ENCODE data around the gene ELMO1. TPM values are rescaled to one million over a fixed set of nuclear protein-coding genes. Genes with fewer than 3 reads are reported as not detected.

The ELMO1 gene
- total and polyA plus RNA-seq, 12 donors, result 7.5 to 46.8 (median 14.9) TPM

DNA sequence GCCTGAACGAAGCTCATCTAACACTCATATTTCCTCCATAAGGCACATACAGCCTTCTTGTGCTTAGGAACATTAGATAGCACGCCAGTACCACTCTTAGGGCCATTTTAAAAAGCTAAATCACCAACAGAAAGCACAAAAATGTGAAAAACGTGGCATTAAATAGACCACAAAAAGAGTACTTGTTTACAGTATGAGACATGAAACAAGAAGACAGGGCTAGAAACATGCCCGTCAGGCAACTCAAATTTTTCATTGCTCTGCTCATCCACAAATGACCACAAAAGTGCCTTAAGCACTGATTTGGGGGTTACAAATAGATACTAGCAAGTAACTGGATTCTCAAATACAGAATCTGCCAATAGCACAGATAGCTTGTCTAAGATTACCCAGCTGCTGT is 67.8 kb downstream of the ELMO1 start:
- Histone ChIP-seq H3K27ac (no peak overlapping the region), H3K4me1 (replicated peaks in 1 of 2) (peaks cover 0 to 5% of the 10 kb centered on the region in 2 donors), H3K4me3 (no peak overlapping the region), H3K9me3 (replicated peaks in 1 of 3) (peaks cover 0 to 6% (median 0%) of the 10 kb centered on the region in 3 donors), H3K36me3 (replicated peaks in 1 of 2) (no peaks in the 10 kb centered on the region), H3K27me3 (no peaks in the 10 kb centered on the region)
- DNase-seq, result no peak
- WGBS, 4 donors, result 74 to 80% (median 79%) methylated on average over 4 of the region's 4 CpGs
- TF ChIP-seq, protein P1, sequence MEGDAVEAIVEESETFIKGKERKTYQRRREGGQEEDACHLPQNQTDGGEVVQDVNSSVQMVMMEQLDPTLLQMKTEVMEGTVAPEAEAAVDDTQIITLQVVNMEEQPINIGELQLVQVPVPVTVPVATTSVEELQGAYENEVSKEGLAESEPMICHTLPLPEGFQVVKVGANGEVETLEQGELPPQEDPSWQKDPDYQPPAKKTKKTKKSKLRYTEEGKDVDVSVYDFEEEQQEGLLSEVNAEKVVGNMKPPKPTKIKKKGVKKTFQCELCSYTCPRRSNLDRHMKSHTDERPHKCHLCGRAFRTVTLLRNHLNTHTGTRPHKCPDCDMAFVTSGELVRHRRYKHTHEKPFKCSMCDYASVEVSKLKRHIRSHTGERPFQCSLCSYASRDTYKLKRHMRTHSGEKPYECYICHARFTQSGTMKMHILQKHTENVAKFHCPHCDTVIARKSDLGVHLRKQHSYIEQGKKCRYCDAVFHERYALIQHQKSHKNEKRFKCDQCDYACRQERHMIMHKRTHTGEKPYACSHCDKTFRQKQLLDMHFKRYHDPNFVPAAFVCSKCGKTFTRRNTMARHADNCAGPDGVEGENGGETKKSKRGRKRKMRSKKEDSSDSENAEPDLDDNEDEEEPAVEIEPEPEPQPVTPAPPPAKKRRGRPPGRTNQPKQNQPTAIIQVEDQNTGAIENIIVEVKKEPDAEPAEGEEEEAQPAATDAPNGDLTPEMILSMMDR (IDR thresholded peaks at IDR 0.05), result no peak
- TF ChIP-seq POLR2A (IDR thresholded peaks at IDR 0.05), result no peak
- intact Hi-C loops (cut with DNase I), result no loop called here

DNA sequence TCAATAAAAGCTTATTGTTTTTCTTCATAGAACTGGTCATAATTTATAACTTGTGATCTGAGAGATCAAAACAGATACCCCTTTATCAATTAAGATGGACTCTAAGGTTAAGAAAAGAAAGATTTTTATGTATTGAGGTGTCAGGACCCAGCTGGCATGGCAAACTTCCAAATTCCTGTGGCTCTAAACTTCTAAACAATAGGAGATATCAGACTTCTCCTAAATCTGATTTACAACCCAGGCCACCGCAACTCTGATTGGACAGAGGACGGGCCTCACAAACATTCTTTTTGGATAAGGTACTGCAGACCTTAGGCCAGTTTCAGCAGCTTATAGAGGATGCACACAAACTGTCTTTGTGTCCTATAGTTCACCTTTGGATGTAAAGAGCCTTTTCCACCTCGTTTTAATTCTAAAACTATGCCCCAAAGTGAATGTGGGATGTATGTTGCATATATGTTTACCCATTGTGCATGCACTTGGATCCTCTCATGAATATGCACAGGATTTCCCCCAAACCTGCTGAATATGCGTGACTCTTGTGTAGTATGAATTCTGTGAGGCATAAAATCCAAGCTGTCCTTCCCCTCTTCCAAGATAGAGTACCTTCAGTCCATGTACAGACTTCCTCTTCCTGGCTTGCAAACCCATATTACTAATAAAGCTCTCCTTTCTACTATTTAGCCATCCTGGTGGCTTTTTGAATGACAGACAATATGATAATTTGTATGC is 69.0 kb downstream of the ELMO1 start:
- TF ChIP-seq, protein P1 (IDR thresholded peaks at IDR 0.05), result no peak
- no peak for TF ChIP-seq POLR2A (IDR thresholded peaks at IDR 0.05)

DNA sequence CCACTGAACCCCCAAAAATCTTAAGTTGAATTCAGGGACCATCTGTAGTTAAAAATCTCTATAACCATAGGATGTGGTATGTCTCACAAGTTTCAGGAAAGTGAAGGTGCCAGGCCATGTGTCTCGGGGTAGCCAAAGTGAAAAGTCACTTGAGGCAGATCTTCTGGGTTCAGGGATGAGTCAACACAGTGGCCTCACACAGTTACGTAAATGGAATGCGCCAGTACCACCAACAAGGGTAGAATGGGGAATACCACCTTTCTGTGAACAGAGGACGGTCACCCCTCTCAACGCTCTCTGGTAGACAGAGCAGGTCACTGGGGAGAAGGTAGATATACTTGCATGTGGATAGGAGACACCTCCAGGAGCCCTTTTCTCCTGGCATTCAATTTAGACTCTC is 71.4 kb downstream of the ELMO1 start:
- Histone ChIP-seq H3K27me3 (no peaks in the 10 kb centered on the region), H3K9me3 (replicated peaks in 1 of 3) (peaks cover 0 to 6% (median 0%) of the 10 kb centered on the region in 3 donors), H3K4me1 (replicated peaks in 1 of 2) (peaks cover 0 to 5% of the 10 kb centered on the region in 2 donors), H3K4me3 (no peak overlapping the region), H3K27ac (no peak overlapping the region), H3K36me3 (replicated peaks in 1 of 2) (no peaks in the 10 kb centered on the region)
- DNase-seq, result no peak
- TF ChIP-seq POLR2A (IDR thresholded peaks at IDR 0.05), result no peak
- TF ChIP-seq, protein P1 (IDR thresholded peaks at IDR 0.05), result no peak
- intact Hi-C loops (cut with DNase I), result no loop called here
- 94 to 96% (median 94%) methylated on average over 5 of the region's 5 CpGs for WGBS, 4 donors

More for the DNA sequence above, 69.0 kb downstream of the ELMO1 start:
- H3K36me3 ChIP-seq (replicated peaks in 1 of 2), result no peaks in the 10 kb centered on the region
- no peaks in the 10 kb centered on the region for H3K27me3 ChIP-seq
- peaks cover 0 to 6% (median 0%) of the 10 kb centered on the region in 3 donors for H3K9me3 ChIP-seq (replicated peaks in 1 of 3)
- intact Hi-C loops (cut with DNase I), result no loop called here
- DNase-seq, result no peak
- 72 to 91% (median 78%) methylated on average over 4 of the region's 4 CpGs for WGBS, 4 donors
- peaks cover 0 to 5% of the 10 kb centered on the region in 2 donors for H3K4me1 ChIP-seq (replicated peaks in 1 of 2)
- no peak overlapping the region for H3K4me3 ChIP-seq
- H3K27ac ChIP-seq, result no peak overlapping the region

DNA sequence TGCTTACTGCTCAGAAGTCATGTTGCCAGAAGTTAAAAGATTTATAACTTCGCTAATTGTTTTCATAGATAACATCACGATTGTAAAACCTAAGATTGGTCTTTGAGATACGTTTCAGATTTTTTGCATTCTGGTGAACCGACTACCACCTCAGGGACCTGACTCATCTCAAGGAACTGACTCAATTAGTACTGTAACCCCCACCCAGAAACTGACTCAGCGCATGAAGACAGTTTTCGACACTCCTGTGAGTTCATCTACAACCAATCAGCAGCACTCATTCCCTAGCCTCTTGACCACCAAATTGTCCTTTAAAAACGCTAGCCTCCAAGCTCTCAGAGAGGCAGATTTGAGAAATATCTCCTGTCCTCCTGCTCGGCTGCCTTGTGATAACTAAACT is 72.3 kb downstream of the ELMO1 start:
- peaks cover 0 to 6% (median 0%) of the 10 kb centered on the region in 3 donors for H3K9me3 ChIP-seq (replicated peaks in 1 of 3)
- intact Hi-C loops (cut with DNase I), result no loop called here
- no peaks in the 10 kb centered on the region for H3K27me3 ChIP-seq
- H3K36me3 ChIP-seq (replicated peaks in 1 of 2), result no peaks in the 10 kb centered on the region
- no peak overlapping the region for H3K27ac ChIP-seq
- H3K4me1 ChIP-seq (replicated peaks in 1 of 2), result peaks cover 0 to 5% of the 10 kb centered on the region in 2 donors
- no peak for DNase-seq
- no peak for TF ChIP-seq POLR2A (IDR thresholded peaks at IDR 0.05)
- TF ChIP-seq, protein P1 (IDR thresholded peaks at IDR 0.05), result no peak
- no peak overlapping the region for H3K4me3 ChIP-seq
- WGBS, 4 donors, result 86 to 88% (median 88%) methylated on average over 8 of the region's 8 CpGs

Measured in adrenal gland (tissue), 12 donors.